A549 (cell line): ENCODE data around the gene P2RY8. TPM values are rescaled to one million over a fixed set of nuclear protein-coding genes. Genes with fewer than 3 reads are reported as not detected.
A peak's percentile ranks its signal among the peaks of the same experiment; 100 is the strongest.

Source experiments
- ATAC-seq, 2 experiments: fragments of 200-7000 bp in 1 of 2; fragments of >200 bp in 1 of 2; cut with Nextera tagmentation in 1 of 2; cut with Tn5 transposase in 1 of 2; 3 replicates each; pipeline versions ENCODE4 v1.8.0 to v1.9.1; 2018 to 2020; ENCODE audit warnings: mild to moderate bottlenecking in 1 of 2, moderate library complexity in 1 of 2
- CTCF ChIA-PET: fragments of 300-600 bp; sonication (Branson Sonifier 250); formaldehyde crosslinking; extraction: SDS; loops from one replicate; lab custom pipeline; 2021; ENCODE audit warnings: antibody characterized with exemption, inconsistent platforms; lab: Yijun Ruan, JAX
- POLR2A ChIA-PET: fragments of 350-600 bp; formaldehyde crosslinking; extraction: SDS; loops from one replicate; lab custom pipeline; 2021; ENCODE audit warnings: antibody characterized with exemption, inconsistent platforms; lab: Yijun Ruan, JAX
- DNase-seq, 2 experiments: peaks; one replicate each; pipeline versions ENCODE4 v3.0.0 to v3.0.0-alpha.2; 2011 to 2016; ENCODE audit warnings: low read depth in 1 of 2, low spot score in 1 of 2
- FAIRE-seq: peaks from 2 replicates; lab custom pipeline; 2011; peaks lifted over from hg19 to GRCh38; lab: Jason Lieb, UNC
- H3K27ac ChIP-seq, 2 experiments: fragments of >200 bp; sonication (Bioruptor Twin); formaldehyde crosslinking; 3 replicates each; pipeline ENCODE4 v1.5.1; 2016 to 2017
- H3K4me1 ChIP-seq: fragments of >200 bp; sonication (Bioruptor Twin); formaldehyde crosslinking; 3 replicates; pipeline ENCODE4 v1.6.1; 2016
- H3K4me2 ChIP-seq: fragments of >200 bp; sonication (Bioruptor Twin); formaldehyde crosslinking; 3 replicates; pipeline ENCODE4 v1.6.1; 2016
- H3K4me3 ChIP-seq: fragments of >200 bp; sonication (Bioruptor Twin); formaldehyde crosslinking; 3 replicates; pipeline ENCODE4 v1.5.1; 2016
- H3K9me3 ChIP-seq: fragments of >200 bp; sonication (Bioruptor Twin); formaldehyde crosslinking; 3 replicates; pipeline ENCODE4 v1.6.1; 2016
- CTCF ChIP-seq: fragments of >200 bp; sonication (Bioruptor Twin); formaldehyde crosslinking; IDR thresholded peaks from 3 replicates; pipeline ENCODE4 v1.5.1; 2016
- EHF ChIP-seq: fragments of 250-450 bp; sonication (Bioruptor Pico); IDR thresholded peaks from 2 replicates; pipeline ENCODE4 v1.5.0; 2020; ENCODE audit warnings: mild to moderate bottlenecking
- FOSL2 ChIP-seq, 2 experiments: fragments of 450-650 bp in 1 of 2; fragments of >200 bp in 1 of 2; sonication (Bioruptor Twin) in 1 of 2; formaldehyde crosslinking; IDR thresholded peaks; 2 replicates each; pipeline versions ENCODE4 v1.5.0 to v1.6.1; 2016 to 2020; ENCODE audit warnings: mild to moderate bottlenecking in 1 of 2, moderate library complexity in 1 of 2
- FOXS1 ChIP-seq: fragments of 250-450 bp; sonication (Bioruptor Pico); IDR thresholded peaks from 2 replicates; pipeline ENCODE4 v1.5.0; 2020; ENCODE audit warnings: mild to moderate bottlenecking, moderate library complexity
- GATA3 ChIP-seq: IDR thresholded peaks from 2 replicates; pipeline ENCODE4 v1.6.1; 2012; ENCODE audit warnings: borderline replicate concordance
- HEYL ChIP-seq: fragments of 250-450 bp; sonication (Bioruptor Pico); IDR thresholded peaks from 2 replicates; pipeline ENCODE4 v1.8.0; 2021; ENCODE audit warnings: mild to moderate bottlenecking, moderate library complexity
- MAFK ChIP-seq: fragments of 450-650 bp; IDR thresholded peaks from 2 replicates; pipeline ENCODE4 v1.6.1; 2014; ENCODE audit not compliant: partially characterized antibody
- MAX ChIP-seq: IDR thresholded peaks from 2 replicates; pipeline ENCODE4 v1.6.1; 2012
- NR3C1 ChIP-seq: fragments of >200 bp; sonication (Bioruptor Twin); formaldehyde crosslinking; IDR thresholded peaks from 3 replicates; pipeline ENCODE4 v1.6.1; 2017
- RAD21 ChIP-seq, 2 experiments: fragments of >200 bp in 1 of 2; sonication (Bioruptor Twin) in 1 of 2; formaldehyde crosslinking in 1 of 2; IDR thresholded peaks in 1 of 2; conservative IDR thresholded peaks in 1 of 2; 2 replicates in 1 of 2; 3 replicates in 1 of 2; pipeline ENCODE4 v1.6.1; 2012 to 2018; ENCODE audit warnings: inconsistent platforms in 1 of 2
- SMC3 ChIP-seq: fragments of >200 bp; sonication (Bioruptor Twin); formaldehyde crosslinking; IDR thresholded peaks from 3 replicates; pipeline ENCODE4 v1.6.1; 2018; ENCODE audit warnings: inconsistent platforms
- TP53 ChIP-seq: fragments of 250-450 bp; sonication (Bioruptor Pico); IDR thresholded peaks from 2 replicates; pipeline ENCODE4 v1.5.0; 2021; ENCODE audit warnings: mild to moderate bottlenecking, moderate library complexity
- USF2 ChIP-seq: fragments of 450-650 bp; IDR thresholded peaks from 2 replicates; pipeline ENCODE4 v1.6.1; 2014; ENCODE audit warnings: antibody characterized with exemption
- ZFP36 ChIP-seq: fragments of 450-650 bp; IDR thresholded peaks from 2 replicates; pipeline ENCODE4 v1.6.1; 2014; ENCODE audit warnings: borderline replicate concordance; ENCODE audit not compliant: partially characterized antibody
- ZNF302 ChIP-seq: fragments of 250-450 bp; sonication (Bioruptor Pico); IDR thresholded peaks from 2 replicates; pipeline ENCODE4 v1.9.0; 2021; ENCODE audit warnings: inconsistent platforms, mild to moderate bottlenecking, moderate library complexity
- WGBS: methylation state at CpG from one replicate; pipeline ENCODE4 v1.1.6; 2017; ENCODE audit errors: missing lambda C conversion rate; 5-methylcytosine and 5-hydroxymethylcytosine counted together
- polyA plus RNA-seq, 4 experiments: library from polyadenylated mRNA; depleted of rRNA in 3 of 4; stranded (reverse); fragments of >200 nt; fragmentation: RNase III in 1 of 4; extraction: RNeasy Plus Mini Kit Qiagen cat#74134 plus additional on column Dnase treatment in 1 of 4; gene quantifications; 2 replicates in 3 of 4; 3 replicates in 1 of 4; pipeline ENCODE4 v1.2.3, GENCODE V29; 2011 to 2017
- TF ChIP-seq, protein P1 (sequence below): fragments of 150-350 bp; IDR thresholded peaks from 2 replicates; pipeline ENCODE4 v1.6.1; 2014; ENCODE audit warnings: low read depth, mild to moderate bottlenecking, low read length
- TF ChIP-seq, protein P2 (sequence below): fragments of 250-450 bp; sonication (Bioruptor Pico); IDR thresholded peaks from 2 replicates; pipeline ENCODE4 v1.5.0; 2021; ENCODE audit warnings: mild to moderate bottlenecking, moderate library complexity, borderline replicate concordance

Gene P2RY8
- polyA plus RNA-seq, 2 of the 4 experiments (the other 2 are of a cell fraction), result not detected

GRCh38 chrX:1582686-1583437, 45.9 kb upstream of the P2RY8 start:
- WGBS, result 14% methylated on average over 27 of the region's 27 CpGs
- H3K4me1 ChIP-seq, result peaks cover 16% of the 10 kb centered on the region; the same call in 2 of the 3 replicates
- ChIA-PET POLR2A (no interaction called here), CTCF (no interaction called here)
- peak overlapping the region; percentile 81 for H3K4me2 ChIP-seq
- H3K27ac ChIP-seq, result peak overlapping the region; percentile 32 to 69; a peak in 5 of 6 replicates
- FAIRE-seq (no peak), DNase-seq (peak; percentile 69 to 74), ATAC-seq (peak; percentile 78 to 83)
- no peaks in the 10 kb centered on the region for H3K9me3 ChIP-seq
- TF ChIP-seq HEYL (CRISPR knock-in tag), result no peak
- no peak for TF ChIP-seq FOSL2 (IDR thresholded peaks at IDR 0.05)
- peak; percentile 69 for TF ChIP-seq FOSL2 (CRISPR knock-in tag; IDR thresholded peaks at IDR 0.05)
- TF ChIP-seq FOXS1 (CRISPR knock-in tag), result no peak
- TF ChIP-seq MAX, result 0 out of 2 replicates have a peak, but pooled peaks have one; percentile 9
- peak overlapping the region; percentile 30 for H3K4me3 ChIP-seq

DNA sequence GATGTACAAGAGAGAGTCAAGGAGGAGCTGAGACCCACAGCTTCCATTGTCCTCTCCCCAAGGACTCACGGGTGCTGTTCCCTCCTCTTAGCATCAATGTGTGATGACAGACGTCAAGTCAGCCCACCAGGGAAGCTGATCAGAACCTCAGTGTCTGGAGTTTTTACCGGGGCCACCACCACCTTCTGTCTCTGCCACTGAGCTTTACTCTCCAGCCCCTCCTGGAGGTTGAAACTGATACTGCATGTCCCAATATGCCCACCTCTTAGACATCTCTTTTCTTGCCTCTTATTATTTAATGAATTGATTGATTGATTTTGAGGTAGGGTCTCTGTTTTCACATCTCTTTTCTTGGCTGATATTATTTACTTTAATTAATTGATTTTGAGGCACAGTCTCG, 44.1 kb upstream of the P2RY8 start:
- ChIA-PET POLR2A (no interaction called here), CTCF (no interaction called here)
- H3K27ac ChIP-seq, result no peak overlapping the region
- peak; percentile 71 to 84 for DNase-seq
- peaks cover 9% of the 10 kb centered on the region; the same call in 2 of the 3 replicates for H3K4me1 ChIP-seq
- FAIRE-seq, result no peak
- no peak overlapping the region for H3K4me3 ChIP-seq
- no peak overlapping the region for H3K4me2 ChIP-seq
- TF ChIP-seq HEYL (CRISPR knock-in tag) (no peak), USF2 (no peak), TP53 (CRISPR knock-in tag) (no peak), SMC3 (peak; percentile 67), ZNF302 (CRISPR knock-in tag) (no peak), EHF (CRISPR knock-in tag) (no peak), CTCF (peak; percentile 64), ZFP36 (no peak), NR3C1 (no peak), GATA3 (no peak), RAD21 (conservative IDR thresholded peaks at IDR 0.05 in 1 of 2, IDR thresholded peaks at IDR 0.05 in 1 of 2) (peak; percentile 56 to 64)
- TF ChIP-seq, protein P1, sequence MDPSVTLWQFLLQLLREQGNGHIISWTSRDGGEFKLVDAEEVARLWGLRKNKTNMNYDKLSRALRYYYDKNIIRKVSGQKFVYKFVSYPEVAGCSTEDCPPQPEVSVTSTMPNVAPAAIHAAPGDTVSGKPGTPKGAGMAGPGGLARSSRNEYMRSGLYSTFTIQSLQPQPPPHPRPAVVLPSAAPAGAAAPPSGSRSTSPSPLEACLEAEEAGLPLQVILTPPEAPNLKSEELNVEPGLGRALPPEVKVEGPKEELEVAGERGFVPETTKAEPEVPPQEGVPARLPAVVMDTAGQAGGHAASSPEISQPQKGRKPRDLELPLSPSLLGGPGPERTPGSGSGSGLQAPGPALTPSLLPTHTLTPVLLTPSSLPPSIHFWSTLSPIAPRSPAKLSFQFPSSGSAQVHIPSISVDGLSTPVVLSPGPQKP, result no peak
- TF ChIP-seq, all 56 proteins: peak for 3
- no peaks in the 10 kb centered on the region for H3K9me3 ChIP-seq
- 3% methylated on average over 4 of the region's 4 CpGs for WGBS
- peak; percentile 79 to 82 for ATAC-seq

- 24% methylated on average over 6 of the region's 6 CpGs for WGBS
- FAIRE-seq, result no peak
- no peak for DNase-seq
- H3K4me2 ChIP-seq, result no peak overlapping the region
- H3K4me3 ChIP-seq, result no peak overlapping the region
- H3K9me3 ChIP-seq, result no peaks in the 10 kb centered on the region
- no peak overlapping the region for H3K27ac ChIP-seq
- peak; percentile 34 to 44; a peak in 3 of 6 replicates for ATAC-seq
- no peak for TF ChIP-seq MAFK
- TF ChIP-seq USF2, result no peak
- TF ChIP-seq, protein P2, sequence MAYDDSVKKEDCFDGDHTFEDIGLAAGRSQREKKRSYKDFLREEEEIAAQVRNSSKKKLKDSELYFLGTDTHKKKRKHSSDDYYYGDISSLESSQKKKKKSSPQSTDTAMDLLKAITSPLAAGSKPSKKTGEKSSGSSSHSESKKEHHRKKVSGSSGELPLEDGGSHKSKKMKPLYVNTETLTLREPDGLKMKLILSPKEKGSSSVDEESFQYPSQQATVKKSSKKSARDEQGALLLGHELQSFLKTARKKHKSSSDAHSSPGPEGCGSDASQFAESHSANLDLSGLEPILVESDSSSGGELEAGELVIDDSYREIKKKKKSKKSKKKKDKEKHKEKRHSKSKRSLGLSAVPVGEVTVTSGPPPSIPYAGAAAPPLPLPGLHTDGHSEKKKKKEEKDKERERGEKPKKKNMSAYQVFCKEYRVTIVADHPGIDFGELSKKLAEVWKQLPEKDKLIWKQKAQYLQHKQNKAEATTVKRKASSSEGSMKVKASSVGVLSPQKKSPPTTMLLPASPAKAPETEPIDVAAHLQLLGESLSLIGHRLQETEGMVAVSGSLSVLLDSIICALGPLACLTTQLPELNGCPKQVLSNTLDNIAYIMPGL (CRISPR knock-in tag), result no peak
- no peak for TF ChIP-seq NR3C1
- TF ChIP-seq, all 56 proteins: peak for 0
- ChIA-PET CTCF (no interaction called here), POLR2A (no interaction called here)
- H3K4me1 ChIP-seq, result peaks cover 9% of the 10 kb centered on the region; the same call in 2 of the 3 replicates
These were observed 41.7 kb upstream of the P2RY8 start for GRCh38 chrX:1578511-1579173.
